NOMO-1 treated with dmso at 0.1 percent for 144 hours (cell line): ENCODE data around the gene CLGN.
A peak's percentile ranks its signal among the peaks of the same experiment; 100 is the strongest.

Source experiments
- DNase-seq: peaks from one replicate; lab custom pipeline; 2025; ENCODE audit not compliant: unreplicated experiment; lab: John Stamatoyannopoulos, UW

Gene CLGN

GRCh38 chr4:140382732-140383131, 44.7 kb downstream of the CLGN start:
- DNase-seq = no peak

GRCh38 chr4:140374130-140374477, 53.3 kb downstream of the CLGN start:
- DNase-seq = no peak

GRCh38 chr4:140373328-140374129, 53.9 kb downstream of the CLGN start, which contains the start of gene SCOC:
SCOC (plus strand) TSS chr4:140373646; CDS start chr4:140379171, 5,525 bp downstream.
- peak; percentile 98 for DNase-seq

- DNase-seq = peak; percentile 16
Measured at GRCh38 chr4:140372751-140373327, 54.6 kb downstream of the CLGN start.

- DNase-seq = no peak
Measured at GRCh38 chr4:140368686-140369085, 58.8 kb downstream of the CLGN start.

GRCh38 chr4:140367738-140368137, 59.7 kb downstream of the CLGN start:
- DNase-seq = no peak

- DNase-seq = no peak
Measured at GRCh38 chr4:140363558-140363957, 63.9 kb downstream of the CLGN start.

- DNase-seq = no peak
Measured at GRCh38 chr4:140363051-140363450, 64.4 kb downstream of the CLGN start.

- no peak for DNase-seq
Measured at GRCh38 chr4:140361099-140361498, 66.3 kb downstream of the CLGN start.

GRCh38 chr4:140359562-140360427, 67.7 kb downstream of the CLGN start:
- no peak for DNase-seq

GRCh38 chr4:140358281-140358680, 69.2 kb downstream of the CLGN start:
- DNase-seq = no peak

GRCh38 chr4:140357868-140358267, 69.6 kb downstream of the CLGN start:
- no peak for DNase-seq

GRCh38 chr4:140355288-140355687, 72.2 kb downstream of the CLGN start:
- no peak for DNase-seq

- no peak for DNase-seq
Measured at GRCh38 chr4:140353786-140354185, 73.7 kb downstream of the CLGN start.

GRCh38 chr4:140351093-140352075, 76.1 kb downstream of the CLGN start:
- no peak for DNase-seq

GRCh38 chr4:140349816-140350215, 77.6 kb downstream of the CLGN start:
- DNase-seq = no peak

- no peak for DNase-seq
Measured at GRCh38 chr4:140346136-140346535, 81.3 kb downstream of the CLGN start.

GRCh38 chr4:140344621-140345020, 82.8 kb downstream of the CLGN start:
- no peak for DNase-seq

- no peak for DNase-seq
Measured at GRCh38 chr4:140344101-140344500, 83.3 kb downstream of the CLGN start.

- DNase-seq = no peak
Measured at GRCh38 chr4:140343303-140343702, 84.1 kb downstream of the CLGN start.

- no peak for DNase-seq
Measured at GRCh38 chr4:140342620-140343019, 84.8 kb downstream of the CLGN start.
